RPMI7951 (cell line): Measurements from ENCODE around the gene MYH9. TPM values are rescaled to one million over a fixed set of nuclear protein-coding genes. Genes with fewer than 3 reads are reported as not detected.
"Not testable (repeated sequence)": the region's sequence is repeated elsewhere in the genome, so short reads cannot be mapped to it uniquely, and the experiment has no call there.

Source experiments
- DNase-seq: peaks from one replicate; pipeline ENCODE4 v3.0.0-alpha.2; 2012; ENCODE audit warnings: low read depth
- total RNA-seq: library from RNA; depleted of rRNA; stranded (reverse); fragments of >200 nt; shearing (Covaris generic); gene quantifications from 2 replicates; pipeline ENCODE4 v1.2.3, GENCODE V29; 2014

MYH9 gene
- total RNA-seq, 1 experiment from 2014 or later, result 260 TPM

- no peak for DNase-seq
Measured at GRCh38 chr22:36279219-36279666, 108.5 kb downstream of the MYH9 start.

GRCh38 chr22:36277482-36278291 lies 110.1 kb downstream of the MYH9 start:
- peak; percentile 50 for DNase-seq

GRCh38 chr22:36274531-36274930 lies 113.2 kb downstream of the MYH9 start:
- DNase-seq, result no peak

GRCh38 chr22:36271951-36272350 lies 115.8 kb downstream of the MYH9 start:
- not testable (repeated sequence) for DNase-seq

- DNase-seq, result not testable (repeated sequence)
Measured at GRCh38 chr22:36271231-36271630, 116.5 kb downstream of the MYH9 start.

- no peak for DNase-seq
Measured at GRCh38 chr22:36267896-36268485, 119.8 kb downstream of the MYH9 start.

GRCh38 chr22:36267058-36267457 lies 120.7 kb downstream of the MYH9 start:
- no peak for DNase-seq

GRCh38 chr22:36263886-36264664 lies 123.7 kb downstream of the MYH9 start:
- DNase-seq, result not testable (repeated sequence)

- DNase-seq, result not testable (repeated sequence)
Measured at GRCh38 chr22:36263216-36263673, 124.5 kb downstream of the MYH9 start.

GRCh38 chr22:36262307-36262706 lies 125.5 kb downstream of the MYH9 start:
- not testable (repeated sequence) for DNase-seq

- not testable (repeated sequence) for DNase-seq
Measured at GRCh38 chr22:36261675-36262074, 126.1 kb downstream of the MYH9 start.

- DNase-seq, result no peak
Measured at GRCh38 chr22:36259615-36260300, 128.0 kb downstream of the MYH9 start.

GRCh38 chr22:36258701-36259614 lies 128.8 kb downstream of the MYH9 start:
- DNase-seq, result no peak

- DNase-seq, result no peak
Measured at GRCh38 chr22:36257948-36258670, 129.7 kb downstream of the MYH9 start.

GRCh38 chr22:36257308-36257707 lies 130.5 kb downstream of the MYH9 start:
- DNase-seq, result no peak

GRCh38 chr22:36256478-36256877 lies 131.3 kb downstream of the MYH9 start:
- DNase-seq, result no peak

GRCh38 chr22:36255572-36255971 lies 132.2 kb downstream of the MYH9 start:
- not testable (repeated sequence) for DNase-seq

GRCh38 chr22:36253523-36254490 lies 134.0 kb downstream of the MYH9 start:
- peak; percentile 27 for DNase-seq
